RKO (cell line): ENCODE results near the gene SETD5.

Source experiments
- DNase-seq: peaks from one replicate; pipeline ENCODE4 v3.0.0-alpha.2; 2016; ENCODE audit warnings: low spot score

SETD5 gene

DNA sequence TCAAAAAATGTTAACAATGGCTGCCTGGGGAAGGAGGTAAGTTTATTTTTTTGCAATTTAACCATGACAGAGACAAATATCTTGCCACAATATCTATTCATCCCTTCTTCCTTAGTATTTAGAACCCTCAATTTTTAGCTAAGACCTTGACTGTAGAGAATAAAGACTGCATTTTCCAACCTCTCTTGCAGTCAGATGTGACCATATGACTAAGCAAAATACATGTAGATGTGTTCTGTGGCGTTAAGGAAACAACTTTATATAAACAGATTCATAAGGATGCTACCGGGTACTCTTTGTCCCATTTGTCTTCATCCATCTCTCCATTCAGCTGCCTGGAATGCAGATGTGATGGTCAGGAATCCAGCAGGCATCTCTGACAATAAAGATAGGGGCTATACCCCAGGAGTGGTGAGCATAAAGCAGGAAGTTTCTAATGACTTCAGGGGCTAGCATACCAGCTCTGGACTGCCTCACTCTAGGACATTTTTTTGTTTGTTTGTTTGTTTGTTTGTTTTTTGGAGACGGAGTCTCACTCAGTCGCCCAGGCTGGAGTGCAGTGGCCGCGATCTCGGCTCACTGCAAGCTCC lies 115.1 kb downstream of the SETD5 start:
- DNase-seq, result no peak

DNA sequence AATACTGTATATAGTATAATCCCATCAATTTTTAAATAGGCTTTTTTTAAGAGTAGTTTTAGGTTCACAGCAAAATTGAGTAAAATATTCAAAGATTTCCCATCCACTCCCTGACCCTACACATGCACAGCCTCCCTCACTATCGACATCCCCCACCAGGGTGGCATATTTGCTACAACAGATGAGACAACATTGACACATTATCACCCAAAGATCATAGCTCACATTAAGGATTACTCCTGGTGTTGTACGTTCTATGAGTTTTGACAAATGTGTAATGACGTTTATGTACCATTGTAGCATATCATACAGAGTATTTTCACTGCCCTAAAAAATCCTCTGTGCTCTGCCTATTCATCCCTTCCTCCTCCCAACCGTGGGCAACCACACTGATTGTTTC lies 116.9 kb downstream of the SETD5 start:
- no peak for DNase-seq

DNA sequence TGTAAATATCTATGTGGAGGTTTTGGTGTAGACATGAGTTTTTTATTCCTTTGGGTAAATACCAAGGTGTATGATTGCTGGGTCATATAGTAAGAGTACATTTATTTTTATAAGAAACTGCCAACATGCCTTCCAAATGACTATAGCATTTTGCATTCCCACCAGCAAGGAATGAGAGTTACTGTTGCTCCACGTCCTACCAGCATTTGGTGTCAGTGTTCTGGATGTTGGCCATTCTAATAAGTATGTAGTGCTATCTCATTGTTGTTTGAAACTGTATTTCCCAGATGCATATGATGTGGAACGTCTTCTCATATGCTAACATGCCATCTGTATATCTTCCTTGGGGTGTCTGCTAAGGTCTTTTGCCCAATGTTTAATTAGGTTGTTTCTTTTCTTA lies 117.5 kb downstream of the SETD5 start:
- no peak for DNase-seq

DNA sequence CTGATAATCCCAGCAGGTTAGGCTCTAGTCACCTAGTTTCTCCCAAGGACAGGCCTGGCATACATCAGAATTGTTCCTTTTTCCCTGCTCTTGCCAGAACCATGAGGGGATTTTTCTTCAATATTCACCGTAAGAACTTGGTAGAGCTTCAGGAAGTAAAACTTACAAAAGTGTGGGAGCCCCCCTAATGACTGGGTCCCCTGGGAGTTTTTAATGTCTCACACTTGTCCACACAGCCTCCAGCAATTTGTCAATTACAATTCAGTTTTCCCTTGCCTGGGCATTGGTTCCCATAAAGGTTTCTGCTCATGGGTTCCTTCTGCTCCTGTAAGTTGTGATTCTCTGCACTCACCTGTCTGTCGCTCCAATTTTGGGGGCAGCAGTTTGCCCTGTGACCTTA lies 127.7 kb downstream of the SETD5 start:
- no peak for DNase-seq
